NCI-H2196 treated with DMSO at 0.1 percent for 48 hours (cell line): ENCODE data around the gene GALK2.

Experiments used
- DNase-seq: peaks from one replicate; lab custom pipeline; 2025; ENCODE audit not compliant: unreplicated experiment; lab: John Stamatoyannopoulos, UW

The GALK2 gene

GRCh38 chr15:49169880-49170597 lies at the start of gene GALK2:
GALK2 (plus strand) TSS chr15:49170247; CDS start chr15:49170323, 76 bp downstream.
- DNase-seq, result peak; percentile 79

GRCh38 chr15:49120832-49121231 lies 49.2 kb upstream of the GALK2 start:
- DNase-seq, result no peak

DNA sequence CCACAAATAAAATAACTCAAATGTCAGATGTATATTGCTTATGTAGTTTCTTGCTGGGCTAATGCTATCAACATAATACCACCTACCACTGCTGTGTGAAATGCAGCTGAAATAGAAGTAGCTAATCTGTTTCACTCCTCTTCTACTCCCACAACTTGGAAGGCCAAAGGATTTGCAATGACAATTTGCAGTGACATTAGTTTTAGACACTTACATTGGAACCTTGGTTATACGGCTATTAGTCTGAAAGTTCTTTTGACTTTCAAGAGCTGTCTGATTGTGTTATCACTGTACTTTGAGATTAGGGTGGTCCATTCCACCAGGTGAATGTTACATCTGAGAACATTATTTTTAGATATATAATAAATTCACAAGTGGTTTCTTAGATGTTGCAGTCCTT lies 48.1 kb upstream of the GALK2 start:
- no peak for DNase-seq

DNA sequence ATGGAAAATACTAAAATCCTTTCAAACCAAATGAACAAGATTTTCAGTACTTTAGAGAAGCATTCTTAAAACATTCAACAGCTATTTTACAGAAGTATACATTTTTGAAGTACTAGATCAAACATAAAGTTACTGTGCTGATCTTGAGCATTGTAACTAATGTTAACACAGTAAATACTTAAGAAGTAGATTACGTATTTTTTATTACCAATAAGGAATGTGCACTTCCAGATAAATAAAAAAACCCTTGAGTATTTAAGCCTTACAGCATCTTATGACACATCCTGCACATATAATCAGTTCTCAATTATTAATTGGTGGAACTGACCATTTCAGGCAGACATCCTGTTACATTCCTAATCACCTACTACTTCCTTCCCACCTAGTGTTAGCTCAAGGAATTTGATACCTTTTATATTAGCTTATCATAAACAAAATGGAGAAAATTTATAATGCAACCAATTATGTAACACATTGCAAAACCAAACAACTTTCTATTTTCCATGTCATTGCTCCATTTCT lies 47.4 kb upstream of the GALK2 start:
- DNase-seq, result no peak

- DNase-seq, result no peak
Measured at GRCh38 chr15:49124371-49124770, 45.7 kb upstream of the GALK2 start.

- no peak for DNase-seq
Measured at GRCh38 chr15:49131403-49131802, 38.6 kb upstream of the GALK2 start.

GRCh38 chr15:49134683-49135341 lies 35.2 kb upstream of the GALK2 start:
- DNase-seq, result no peak

GRCh38 chr15:49135342-49135857 lies 34.6 kb upstream of the GALK2 start:
- no peak for DNase-seq

DNA sequence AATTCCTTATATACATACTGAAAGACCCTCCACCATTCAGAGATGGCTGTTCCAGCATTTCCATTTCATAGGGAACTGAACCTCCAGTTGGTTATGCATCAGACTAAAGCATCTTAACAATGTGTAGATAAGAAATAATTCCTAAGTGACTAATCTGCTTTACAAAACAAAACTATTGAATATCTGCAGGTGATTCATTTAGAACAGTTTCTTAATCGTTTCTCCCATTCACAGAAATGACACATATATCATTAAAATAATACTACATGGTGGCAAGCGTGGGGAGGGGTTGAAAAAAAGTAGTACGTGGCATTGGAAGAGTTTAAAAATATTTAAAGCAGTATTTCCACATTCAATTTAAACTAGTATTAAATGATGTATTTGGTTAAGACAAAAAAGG lies 34.1 kb upstream of the GALK2 start:
- no peak for DNase-seq

DNA sequence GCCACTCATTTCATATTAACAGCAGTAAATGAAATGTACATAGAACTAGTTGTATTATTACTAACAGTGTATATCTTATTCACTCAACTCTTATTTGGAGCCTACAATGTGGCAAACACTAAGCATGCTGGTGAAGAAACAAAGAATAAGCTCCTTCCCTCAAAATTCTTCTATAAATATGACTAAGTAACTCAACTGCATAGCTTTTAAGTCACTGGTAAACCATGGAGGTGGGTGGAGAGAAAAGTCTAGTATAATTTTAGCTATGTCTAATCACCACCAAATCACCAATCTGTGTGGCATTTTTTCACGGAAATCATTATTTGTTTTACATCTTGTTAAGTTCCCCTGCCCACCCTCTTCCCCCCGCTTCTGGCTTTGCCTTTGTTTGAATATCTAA lies 32.2 kb upstream of the GALK2 start:
- DNase-seq, result no peak

- DNase-seq, result no peak
Measured at GRCh38 chr15:49145651-49146609, 24.1 kb upstream of the GALK2 start.

- no peak for DNase-seq
Measured at GRCh38 chr15:49148298-49148697, 21.7 kb upstream of the GALK2 start.

DNA sequence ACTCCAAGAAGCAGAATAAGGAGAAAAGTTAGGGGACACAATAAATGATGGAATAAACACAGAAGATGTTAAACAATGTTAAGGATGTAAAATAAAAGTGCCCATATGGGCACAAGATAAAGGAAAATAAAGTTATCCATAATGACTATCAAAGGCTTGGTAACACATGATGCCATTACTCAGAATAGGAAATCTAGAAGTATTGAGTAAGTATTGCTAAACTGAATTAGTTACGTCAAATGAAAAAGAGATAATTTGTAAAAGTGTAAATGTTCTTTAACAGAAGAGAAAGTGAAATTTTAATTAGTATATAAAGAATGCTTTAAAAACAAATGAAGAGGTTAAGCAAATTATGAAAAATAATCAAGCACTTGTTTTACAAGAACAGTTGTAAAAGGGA lies 21.3 kb upstream of the GALK2 start:
- no peak for DNase-seq

DNA sequence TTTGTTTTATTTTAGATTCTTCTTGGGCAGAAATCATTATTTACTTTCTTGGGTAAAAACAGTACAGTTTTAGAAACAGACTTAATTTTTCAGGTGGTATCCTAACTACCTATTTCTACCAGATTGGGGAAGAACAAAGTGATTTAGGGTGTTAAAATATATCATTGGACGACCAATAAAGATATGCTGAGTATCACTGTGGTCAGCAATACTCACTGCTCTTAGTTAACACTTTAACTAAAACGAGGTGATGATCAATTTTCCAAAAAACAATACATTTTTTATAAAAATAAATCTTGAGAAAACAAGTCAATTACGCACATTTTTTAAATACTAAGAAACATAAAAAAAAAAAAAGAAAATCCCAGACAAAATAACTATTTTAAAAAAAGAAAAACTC lies 18.2 kb upstream of the GALK2 start:
- DNase-seq, result no peak

DNA sequence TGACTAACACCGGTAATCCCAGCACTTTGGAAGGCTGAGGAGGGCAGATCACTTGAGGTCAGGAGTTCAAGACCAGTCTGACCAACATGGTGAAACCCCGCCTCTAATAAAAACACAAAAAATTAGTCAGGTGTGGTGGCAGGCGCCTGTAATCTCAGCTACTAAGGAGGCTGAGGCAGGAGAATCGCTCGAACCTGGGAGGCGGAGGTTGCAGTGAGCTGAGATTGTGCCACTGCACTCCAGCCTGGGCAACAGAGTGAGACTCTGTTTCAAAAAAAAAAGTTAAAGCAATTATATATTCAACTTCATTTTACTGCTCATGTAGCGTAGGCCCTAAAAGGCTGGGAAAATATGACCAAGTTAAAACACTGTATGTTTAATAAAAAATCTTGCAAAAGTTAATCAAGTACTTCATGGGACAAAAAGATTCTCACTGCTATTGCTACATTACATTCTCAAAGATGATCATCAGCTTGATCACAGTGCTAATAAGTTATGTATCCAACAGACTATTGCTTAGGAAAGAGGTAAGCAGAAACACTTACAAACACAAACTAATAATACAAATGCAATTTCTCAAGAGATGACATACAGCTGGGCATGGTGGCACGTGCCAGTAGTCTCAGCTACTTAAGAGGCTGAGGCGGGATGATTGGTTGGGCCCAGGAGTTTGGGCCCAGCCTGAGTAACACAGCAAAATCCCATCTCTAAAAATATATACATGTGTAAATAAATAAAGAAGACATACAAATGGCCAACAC lies 17.3 kb upstream of the GALK2 start:
- no peak for DNase-seq

DNA sequence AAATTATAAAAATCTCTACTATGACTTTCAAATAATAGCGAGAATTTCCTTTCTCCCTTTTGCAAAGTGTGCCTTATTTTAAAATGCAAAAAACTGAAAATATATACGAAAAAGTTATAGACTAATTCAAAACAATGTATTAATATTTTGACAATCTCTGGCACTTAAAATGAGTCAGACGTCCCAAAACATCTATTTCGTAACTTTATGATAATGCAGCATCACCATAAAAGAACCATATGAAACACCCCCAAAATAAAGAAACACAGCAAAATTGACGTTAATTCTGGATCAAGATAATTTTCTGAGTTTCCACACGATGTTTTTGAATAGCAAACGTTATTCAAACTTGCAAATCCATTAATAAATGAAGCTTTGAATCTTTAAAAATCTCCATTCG lies 15.7 kb upstream of the GALK2 start:
- no peak for DNase-seq

DNA sequence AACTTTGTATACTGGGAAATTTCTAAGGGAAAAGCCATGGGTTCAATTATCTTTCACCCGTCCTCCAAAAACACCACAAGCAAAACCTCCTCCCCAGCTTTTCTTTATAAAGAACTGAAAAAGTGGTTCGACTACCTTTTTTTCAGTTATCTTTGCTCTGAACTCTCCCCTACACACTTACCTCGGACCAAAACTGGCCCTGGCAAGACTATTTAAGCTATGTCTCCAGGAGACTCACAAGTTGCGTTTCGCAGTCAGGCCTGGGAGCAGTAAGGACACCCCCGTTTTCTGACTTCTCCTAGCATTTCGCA lies 15.3 kb upstream of the GALK2 start:
- DNase-seq, result no peak

DNA sequence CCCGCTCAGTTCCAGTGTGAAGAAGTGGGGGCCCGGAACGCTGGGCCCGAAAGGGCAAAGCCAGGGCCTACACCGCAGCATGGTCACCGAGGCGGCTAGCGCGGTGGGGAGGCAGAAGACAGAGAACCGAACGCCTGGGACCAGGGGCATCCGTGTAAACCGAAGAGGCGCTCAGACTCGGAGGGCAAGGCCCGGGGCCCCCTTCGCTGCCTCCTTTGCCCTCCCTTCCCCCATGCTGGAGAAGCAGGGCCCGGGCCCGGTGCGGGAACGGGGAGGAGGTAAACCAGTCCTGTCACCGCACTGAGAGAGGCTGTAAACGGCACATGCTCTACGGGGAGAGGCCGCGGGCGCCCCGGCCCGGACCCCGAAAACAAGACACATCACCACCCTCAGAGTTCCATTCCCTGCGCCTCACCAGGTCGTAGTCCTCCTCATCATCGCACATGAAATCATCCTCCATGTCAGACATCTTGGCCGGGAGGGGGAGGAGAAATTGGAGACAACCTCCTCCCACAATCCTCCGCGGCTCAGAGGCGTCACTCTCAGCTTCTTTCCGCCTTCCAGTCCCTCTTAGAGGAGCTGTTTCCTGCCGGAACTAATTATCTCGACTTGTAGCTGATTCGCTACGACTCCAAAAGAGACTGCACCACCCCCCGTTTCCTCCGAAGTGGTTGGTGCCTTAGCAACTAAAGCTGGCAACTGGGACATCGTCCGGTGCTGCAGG lies 14.8 kb upstream of the GALK2 start, which contains the start of gene COPS2:
Gene COPS2, minus strand, starts transcription at position 490 of the 724 bp plus-strand sequence. Its CDS starts 21 bp downstream, at position 469.
- DNase-seq, result peak; percentile 82

DNA sequence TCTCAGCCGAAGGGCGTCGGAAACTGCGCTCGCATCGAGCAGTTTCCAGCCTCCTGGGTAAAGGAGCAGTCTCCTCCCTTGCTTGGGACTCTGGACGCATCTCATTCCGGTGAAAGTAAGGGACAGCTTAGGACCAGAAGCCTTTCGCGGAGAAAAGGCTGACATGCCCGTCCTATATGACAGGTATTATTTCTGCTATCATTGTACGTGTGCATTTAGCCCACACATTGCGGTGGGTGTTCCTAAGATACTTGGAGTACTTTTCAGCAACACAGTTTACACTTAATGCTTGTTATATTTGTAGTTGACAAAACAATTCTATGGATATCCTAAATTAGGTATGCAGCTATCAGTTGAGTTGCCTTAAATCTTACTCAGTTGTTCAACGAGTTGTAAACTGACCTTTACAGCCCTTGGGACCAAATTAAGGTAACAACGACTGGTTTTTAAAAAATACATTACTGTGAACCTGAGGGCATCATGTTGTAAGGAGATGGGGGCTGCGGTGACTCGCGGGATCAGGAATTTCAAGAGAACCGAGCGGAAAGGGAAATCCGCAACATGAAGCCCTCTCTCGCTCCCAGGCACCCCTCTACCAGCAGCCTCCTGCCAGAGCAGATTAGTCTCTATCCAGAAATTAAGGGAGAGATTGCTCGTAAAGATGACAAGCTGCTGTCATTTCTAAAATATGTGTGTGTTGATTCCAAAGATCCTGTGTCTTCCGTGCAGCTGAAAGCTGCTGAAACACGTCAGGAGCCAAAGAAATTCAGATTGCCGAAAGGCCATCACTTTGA lies 14.0 kb upstream of the GALK2 start:
- no peak for DNase-seq
